Mucosa of descending colon (tissue), 3 donors: Measurements from ENCODE around the gene KSR1. TPM values are rescaled to one million over a fixed set of nuclear protein-coding genes. Genes with fewer than 3 reads are reported as not detected.

ENCODE experiments used
- ATAC-seq: fragments of 200-7000 bp; cut with Tn5 transposase; one replicate; pipeline ENCODE4 v1.9.1; 2020; ENCODE audit warnings: mild to moderate bottlenecking, moderate library complexity
- DNase-seq, 3 donors: peaks; one replicate each; pipeline ENCODE4 v3.0.0-alpha.2; 2020
- H3K36me3 ChIP-seq: fragments of 200-600 bp; one replicate; pipeline ENCODE4 v1.8.0; 2021; ENCODE audit warnings: low read depth, mild to moderate bottlenecking
- H3K4me1 ChIP-seq: fragments of 200-600 bp; one replicate; pipeline ENCODE4 v1.8.0; 2021; ENCODE audit warnings: low read depth, mild to moderate bottlenecking
- H3K4me3 ChIP-seq: fragments of 200-600 bp; one replicate; pipeline ENCODE4 v1.8.0; 2021; ENCODE audit warnings: mild to moderate bottlenecking
- H3K9me3 ChIP-seq: fragments of 200-600 bp; one replicate; pipeline ENCODE4 v1.8.0; 2021; ENCODE audit warnings: mild to moderate bottlenecking
- intact Hi-C, 2 donors: fragments of 100-400 bp; cut with DNase I in 1 of 2; cut with micrococcal nuclease in 1 of 2; formaldehyde crosslinking; loops; one replicate each; pipeline versions ENCODE4 v1.11.0 to v1.11.1; 2022; cut with DNase I, micrococcal nuclease
- total RNA-seq, 3 donors: library from RNA; stranded (reverse); fragmentation: NEBNext Ultra II Directional in 2 of 3; extraction: Animal tissue kit (Norgen Biotek cat#: 25700) in 2 of 3; gene quantifications; one replicate each; pipeline versions ENCODE4 v1.2.1 to v1.2.4, GENCODE V29; 2021 to 2023
- TF ChIP-seq, protein P1 (sequence below): fragments of 200-600 bp; IDR thresholded peaks from one replicate; pipeline ENCODE4 v1.8.0; 2022; ENCODE audit warnings: antibody characterized with exemption, mild to moderate bottlenecking
- donor health status: DM: no; HTN: no; CAD: no; lungs with moderate emphysema.
- donor health status: DM: no; HTN: no; CAD: no.
- donor health status: DM: no; HTN: yes; CAD: no.

KSR1 gene
- total RNA-seq, 3 donors from 2014 or later = 20.5 to 50.4 (median 21.3) TPM

GRCh38 chr17:27579304-27579703, 123.1 kb downstream of the KSR1 start:
- H3K4me3 ChIP-seq = no peak overlapping the region
- intact Hi-C loops = no loop called here
- DNase-seq (no peak), ATAC-seq (no peak)
- H3K4me1 ChIP-seq = no peaks in the 10 kb centered on the region
- H3K36me3 ChIP-seq = no peaks in the 10 kb centered on the region
- TF ChIP-seq, protein P1, sequence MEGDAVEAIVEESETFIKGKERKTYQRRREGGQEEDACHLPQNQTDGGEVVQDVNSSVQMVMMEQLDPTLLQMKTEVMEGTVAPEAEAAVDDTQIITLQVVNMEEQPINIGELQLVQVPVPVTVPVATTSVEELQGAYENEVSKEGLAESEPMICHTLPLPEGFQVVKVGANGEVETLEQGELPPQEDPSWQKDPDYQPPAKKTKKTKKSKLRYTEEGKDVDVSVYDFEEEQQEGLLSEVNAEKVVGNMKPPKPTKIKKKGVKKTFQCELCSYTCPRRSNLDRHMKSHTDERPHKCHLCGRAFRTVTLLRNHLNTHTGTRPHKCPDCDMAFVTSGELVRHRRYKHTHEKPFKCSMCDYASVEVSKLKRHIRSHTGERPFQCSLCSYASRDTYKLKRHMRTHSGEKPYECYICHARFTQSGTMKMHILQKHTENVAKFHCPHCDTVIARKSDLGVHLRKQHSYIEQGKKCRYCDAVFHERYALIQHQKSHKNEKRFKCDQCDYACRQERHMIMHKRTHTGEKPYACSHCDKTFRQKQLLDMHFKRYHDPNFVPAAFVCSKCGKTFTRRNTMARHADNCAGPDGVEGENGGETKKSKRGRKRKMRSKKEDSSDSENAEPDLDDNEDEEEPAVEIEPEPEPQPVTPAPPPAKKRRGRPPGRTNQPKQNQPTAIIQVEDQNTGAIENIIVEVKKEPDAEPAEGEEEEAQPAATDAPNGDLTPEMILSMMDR = no peak
- no peaks in the 10 kb centered on the region for H3K9me3 ChIP-seq

- no peaks in the 10 kb centered on the region for H3K9me3 ChIP-seq
- intact Hi-C loops = no loop called here
- H3K36me3 ChIP-seq = no peaks in the 10 kb centered on the region
- DNase-seq = no peak
- TF ChIP-seq, protein P1 = no peak
- no peak overlapping the region for H3K4me3 ChIP-seq
- no peaks in the 10 kb centered on the region for H3K4me1 ChIP-seq
- no peak for ATAC-seq
Observed at GRCh38 chr17:27579897-27580321, 123.7 kb downstream of the KSR1 start.

DNA sequence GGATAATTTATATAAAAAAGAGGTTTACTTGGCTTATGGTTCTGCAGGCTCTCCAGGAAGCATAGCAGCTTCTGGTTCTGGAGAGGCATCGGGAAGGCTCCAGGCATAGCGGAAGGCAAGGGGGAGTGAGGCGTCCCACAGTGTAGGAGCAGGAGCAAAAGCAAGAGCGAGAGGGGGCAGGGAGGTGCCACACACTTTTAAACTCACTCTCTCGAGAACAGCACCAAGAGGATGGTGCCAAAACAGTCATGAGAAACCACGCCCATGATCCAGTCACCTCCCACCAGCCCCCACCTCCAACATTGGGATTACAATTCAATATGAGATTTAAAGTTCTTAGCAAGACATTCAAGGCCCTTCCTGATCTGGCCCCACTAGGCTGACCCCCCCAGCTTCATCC, 124.8 kb downstream of the KSR1 start:
- TF ChIP-seq, protein P1 = no peak
- no peak for ATAC-seq
- DNase-seq = no peak
- Histone ChIP-seq H3K36me3 (no peaks in the 10 kb centered on the region), H3K4me1 (no peaks in the 10 kb centered on the region), H3K4me3 (no peak overlapping the region), H3K9me3 (no peaks in the 10 kb centered on the region)
- intact Hi-C loops = no loop called here

DNA sequence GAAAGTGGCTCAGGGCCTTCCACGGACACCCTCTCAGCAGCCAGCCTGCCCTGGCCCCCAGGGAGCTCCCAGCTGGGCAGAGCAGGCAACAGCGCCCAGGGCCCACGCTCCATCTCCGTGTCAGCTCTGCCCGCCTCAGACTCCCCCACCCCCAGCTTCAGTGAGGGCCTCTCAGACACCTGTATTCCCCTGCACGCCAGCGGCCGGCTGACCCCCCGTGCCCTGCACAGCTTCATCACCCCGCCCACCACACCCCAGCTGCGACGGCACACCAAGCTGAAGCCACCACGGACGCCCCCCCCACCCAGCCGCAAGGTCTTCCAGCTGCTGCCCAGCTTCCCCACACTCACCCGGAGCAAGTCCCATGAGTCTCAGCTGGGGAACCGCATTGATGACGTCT, 126.4 kb downstream of the KSR1 start:
- Histone ChIP-seq H3K36me3 (no peaks in the 10 kb centered on the region), H3K9me3 (no peaks in the 10 kb centered on the region), H3K4me1 (no peaks in the 10 kb centered on the region), H3K4me3 (no peak overlapping the region)
- intact Hi-C loops = no loop called here
- TF ChIP-seq, protein P1 = no peak
- DNase-seq (no peak), ATAC-seq (no peak)

DNA sequence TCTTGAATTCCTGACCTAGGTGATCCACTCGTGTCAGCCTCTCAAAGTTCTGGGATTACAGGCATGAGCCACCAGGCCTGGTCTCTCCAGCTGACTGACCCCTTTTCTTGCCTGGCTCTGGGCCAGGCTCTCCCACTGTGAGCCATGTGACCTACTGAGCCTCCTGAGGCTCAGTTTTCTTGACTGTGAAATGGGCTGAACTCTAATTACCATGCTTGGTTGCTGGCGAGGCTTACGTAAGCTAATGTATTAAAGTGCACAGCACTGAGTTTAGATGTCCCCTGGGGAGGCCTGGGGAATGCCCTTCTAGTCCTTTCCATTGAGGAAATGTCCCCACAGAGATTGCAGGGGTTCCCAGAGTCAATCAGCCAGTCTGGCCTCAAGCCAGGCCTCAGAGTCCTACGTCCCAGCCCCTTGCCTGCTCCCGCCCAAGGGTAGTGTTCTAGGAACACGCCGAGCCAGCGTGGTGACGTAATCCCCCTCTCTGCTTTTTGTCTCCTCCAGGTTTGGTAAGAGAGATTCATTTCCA, 129.0 kb downstream of the KSR1 start:
- TF ChIP-seq, protein P1 = no peak
- H3K4me1 ChIP-seq = no peaks in the 10 kb centered on the region
- H3K4me3 ChIP-seq = no peak overlapping the region
- DNase-seq = no peak
- H3K36me3 ChIP-seq = no peaks in the 10 kb centered on the region
- no peak for ATAC-seq
- no peaks in the 10 kb centered on the region for H3K9me3 ChIP-seq
- intact Hi-C loops = no loop called here

DNA sequence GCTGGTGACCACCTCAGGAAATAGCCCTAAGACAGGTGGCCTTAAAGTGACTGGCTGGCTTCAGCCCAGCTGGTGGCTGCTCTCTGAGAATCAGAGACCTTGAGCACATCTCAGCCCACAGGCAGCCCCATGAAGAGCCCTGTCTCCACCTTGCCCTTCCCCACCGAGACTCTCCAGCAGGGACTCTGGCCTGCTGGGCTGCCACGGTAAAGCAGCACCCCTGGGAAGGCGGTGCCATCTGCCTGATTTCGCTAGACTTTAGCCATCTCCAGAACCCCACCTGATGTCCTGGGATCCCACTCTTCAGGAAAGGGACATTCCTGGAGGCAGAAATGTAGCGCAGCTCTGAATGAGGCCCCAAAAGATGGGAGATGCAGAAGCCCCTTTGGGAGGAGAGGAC, 129.5 kb downstream of the KSR1 start:
- no peaks in the 10 kb centered on the region for H3K9me3 ChIP-seq
- no peaks in the 10 kb centered on the region for H3K36me3 ChIP-seq
- no peak overlapping the region for H3K4me3 ChIP-seq
- ATAC-seq (no peak), DNase-seq (no peak)
- TF ChIP-seq, protein P1 = no peak
- intact Hi-C loops = no loop called here
- H3K4me1 ChIP-seq = no peaks in the 10 kb centered on the region
